SK-N-SH (cell line): ENCODE results near the gene ARHGAP1. TPM values are rescaled to one million over a fixed set of nuclear protein-coding genes. Genes with fewer than 3 reads are reported as not detected.

ENCODE experiments used
- CTCF ChIA-PET: fragments of 300-600, 350-600 bp; formaldehyde crosslinking; extraction: SDS; loops from one replicate; lab custom pipeline; 2021; lab: Yijun Ruan, JAX
- POLR2A ChIA-PET: fragments of 350-600 bp; sonication (Branson Sonifier 250); formaldehyde crosslinking; extraction: SDS; loops from one replicate; lab custom pipeline; 2020; ENCODE audit warnings: antibody characterized with exemption, inconsistent platforms; lab: Yijun Ruan, JAX
- DNase-seq: peaks from one replicate; pipeline ENCODE4 v3.0.0; 2012
- H2AFZ ChIP-seq: fragments of 200-600 bp; sonication (generic); 2 replicates; pipeline ENCODE4 v1.8.1; 2016; ENCODE audit warnings: antibody characterized with exemption, mild to moderate bottlenecking, low read depth
- H3F3A ChIP-seq: fragments of 200-600 bp; sonication (generic); replicated peaks from 2 replicates; pipeline ENCODE3; 2016; ENCODE audit warnings: antibody characterized with exemption, mild to moderate bottlenecking; ENCODE audit not compliant: insufficient read depth
- H3K27ac ChIP-seq, 2 experiments: fragments of 200-500 bp in 1 of 2; fragments of 200-600 bp in 1 of 2; sonication (Bioruptor generic) in 1 of 2; sonication (generic), shearing (Covaris generic) in 1 of 2; 2 replicates each; pipeline versions ENCODE4 v1.5.1 to v1.6.1; 2014 to 2016; ENCODE audit warnings: low read depth in 2 of 2, inconsistent platforms in 1 of 2, low read length in 1 of 2, mild to moderate bottlenecking in 1 of 2, mixed read lengths in 1 of 2
- H3K27me3 ChIP-seq: fragments of 200-600 bp; sonication (generic), shearing (Covaris generic); 2 replicates; pipeline ENCODE4 v1.6.1; 2016; ENCODE audit warnings: mixed run types; ENCODE audit not compliant: insufficient read depth
- H3K36me3 ChIP-seq, 2 experiments: fragments of 200-500 bp in 1 of 2; fragments of 200-600 bp in 1 of 2; sonication (Bioruptor generic) in 1 of 2; sonication (generic) in 1 of 2; replicated peaks in 1 of 2; 2 replicates each; pipeline versions ENCODE3 to v1.5.1; 2014 to 2016; ENCODE audit warnings: low read length in 1 of 2, mild to moderate bottlenecking in 1 of 2; ENCODE audit not compliant: insufficient read depth in 2 of 2, control insufficient read depth in 1 of 2
- H3K4me1 ChIP-seq, 2 experiments: fragments of 200-500 bp in 1 of 2; fragments of 200-600 bp in 1 of 2; sonication (Bioruptor generic) in 1 of 2; sonication (generic), shearing (Covaris generic) in 1 of 2; 2 replicates each; pipeline versions ENCODE4 v1.5.1 to v1.6.1; 2014 to 2016; ENCODE audit warnings: low read depth in 1 of 2, low read length in 1 of 2, mixed run types in 1 of 2; ENCODE audit not compliant: insufficient read depth in 2 of 2, control insufficient read depth in 1 of 2
- H3K4me2 ChIP-seq: fragments of 200-600 bp; sonication (generic), shearing (Covaris generic); 2 replicates; pipeline ENCODE4 v1.6.1; 2017; ENCODE audit warnings: mixed run types
- H3K4me3 ChIP-seq, 2 experiments: fragments of 200-500 bp in 1 of 2; fragments of 200-600 bp in 1 of 2; sonication (Bioruptor generic) in 1 of 2; sonication (generic), shearing (Covaris generic) in 1 of 2; 2 replicates each; pipeline versions ENCODE4 v1.5.1 to v1.8.1; 2014 to 2016; ENCODE audit warnings: low read depth in 2 of 2, inconsistent platforms in 1 of 2, low read length in 1 of 2, mild to moderate bottlenecking in 1 of 2, mixed read lengths in 1 of 2, moderate library complexity in 1 of 2
- H3K79me2 ChIP-seq: fragments of 200-600 bp; sonication (generic); 2 replicates; pipeline ENCODE4 v1.8.1; 2017; ENCODE audit warnings: mild to moderate bottlenecking; ENCODE audit not compliant: insufficient read depth
- H3K9ac ChIP-seq: fragments of 200-600 bp; sonication (generic); 2 replicates; pipeline ENCODE4 v1.6.1; 2017; ENCODE audit warnings: mixed run types
- H3K9me2 ChIP-seq: fragments of 200-600 bp; sonication (generic); 2 replicates; pipeline ENCODE4 v1.6.1; 2017; ENCODE audit warnings: mixed run types
- H3K9me3 ChIP-seq: fragments of 200-600 bp; sonication (generic); 2 replicates; pipeline ENCODE4 v1.6.1; 2017; ENCODE audit warnings: mixed run types, mild to moderate bottlenecking, moderate library complexity
- H4K20me1 ChIP-seq: fragments of 200-600 bp; sonication (generic); 2 replicates; pipeline ENCODE4 v1.6.1; 2017; ENCODE audit warnings: mild to moderate bottlenecking, mixed run types; ENCODE audit not compliant: insufficient read depth
- CHD2 ChIP-seq: fragments of 150-350 bp; IDR thresholded peaks from 2 replicates; pipeline ENCODE4 v1.6.1; 2018; ENCODE audit warnings: low read length; ENCODE audit not compliant: partially characterized antibody
- CTCF ChIP-seq: fragments of 200-600 bp; sonication (generic); IDR thresholded peaks from 2 replicates; pipeline ENCODE4 v1.6.1; 2017; ENCODE audit warnings: antibody characterized with exemption, mild to moderate bottlenecking, moderate library complexity
- ELF1 ChIP-seq: IDR thresholded peaks from 2 replicates; pipeline ENCODE4 v1.4.0; 2012
- EZH2phosphoT487 ChIP-seq: fragments of 200-600 bp; sonication (generic); IDR thresholded peaks from 2 replicates; pipeline ENCODE4 v1.6.1; 2017; ENCODE audit warnings: low read depth, mixed run types, mild to moderate bottlenecking, antibody characterized with exemption, moderate library complexity, borderline replicate concordance
- FOXJ3 ChIP-seq: sonication (generic); formaldehyde crosslinking; IDR thresholded peaks from 2 replicates; pipeline ENCODE4 v1.5.1; 2020; ENCODE audit warnings: mild to moderate bottlenecking, missing genetic modification reagents
- FOXM1 ChIP-seq: IDR thresholded peaks from 2 replicates; pipeline ENCODE4 v1.4.0; 2012; ENCODE audit warnings: low read depth, mild to moderate bottlenecking
- JUND ChIP-seq: IDR thresholded peaks from 2 replicates; pipeline ENCODE4 v1.4.0; 2012
- MEF2A ChIP-seq: IDR thresholded peaks from 2 replicates; pipeline ENCODE4 v1.4.0; 2012; ENCODE audit warnings: low read depth, borderline replicate concordance
- MXI1 ChIP-seq: IDR thresholded peaks from 2 replicates; pipeline ENCODE4 v1.6.1; 2012; ENCODE audit warnings: mild to moderate bottlenecking, low read depth, low read length, improper control_type of control experiment
- SIN3A ChIP-seq: IDR thresholded peaks from 2 replicates; pipeline ENCODE4 v1.6.1; 2012; ENCODE audit warnings: low read depth, mild to moderate bottlenecking, low read length, moderate library complexity, borderline replicate concordance
- TAF1 ChIP-seq: IDR thresholded peaks from 2 replicates; pipeline ENCODE4 v1.6.1; 2012; ENCODE audit warnings: low read depth, mild to moderate bottlenecking, low read length, moderate library complexity, borderline replicate concordance
- TEAD4 ChIP-seq: IDR thresholded peaks from 2 replicates; pipeline ENCODE4 v1.4.0; 2012; ENCODE audit warnings: mild to moderate bottlenecking, borderline replicate concordance; ENCODE audit not compliant: insufficient read depth
- USF1 ChIP-seq: IDR thresholded peaks from 2 replicates; pipeline ENCODE4 v1.4.0; 2012; ENCODE audit warnings: low read depth, borderline replicate concordance
- ZBTB33 ChIP-seq: IDR thresholded peaks from 2 replicates; pipeline ENCODE4 v1.4.0; 2012; ENCODE audit warnings: low read depth, borderline replicate concordance
- WGBS: methylation state at CpG from one replicate; pipeline ENCODE4 v1.1.6; 2017; ENCODE audit warnings: low lambda C conversion rate; 5-methylcytosine and 5-hydroxymethylcytosine counted together
- polyA plus RNA-seq, 3 experiments: library from polyadenylated mRNA; depleted of rRNA; stranded (reverse); fragments of >200 nt; gene quantifications; 2 replicates each; pipeline ENCODE4 v1.2.3, GENCODE V29; 2012

ARHGAP1 gene
- polyA plus RNA-seq, 1 of the 3 experiments (the other 2 are of a cell fraction): 27.1 TPM

GRCh38 chr11:46669711-46670139 is 30.7 kb downstream of the ARHGAP1 start:
- CTCF ChIA-PET: interaction anchor here (0.6 to 1.4 kb wide), 2 partner anchors 9 to 98 kb away, joined by 3 to 4 read pairs; no protein-coding TSS in a partner anchor
- H4K20me1 ChIP-seq: no peaks in the 10 kb centered on the region
- H3K4me2 ChIP-seq: no peak overlapping the region
- WGBS: 80% methylated on average over 3 of the region's 3 CpGs
- POLR2A ChIA-PET: no interaction called here
- no peaks in the 10 kb centered on the region for H3K79me2 ChIP-seq
- no peak overlapping the region for H3K4me3 ChIP-seq
- DNase-seq: peak; percentile 49
- H3K27me3 ChIP-seq: no peaks in the 10 kb centered on the region
- H3K4me1 ChIP-seq: peaks cover 0 to 5% of the 10 kb centered on the region in 2 experiments; a peak in 1 of 4 replicates
- H3K36me3 ChIP-seq: peaks cover 39 to 81% of the 10 kb centered on the region in 2 experiments
- no peaks in the 10 kb centered on the region for H3K9me3 ChIP-seq
- peaks cover 3% of the 10 kb centered on the region for H3F3A ChIP-seq
- H3K27ac ChIP-seq: no peak overlapping the region
- TF ChIP-seq CTCF (peak; percentile 39), FOXM1 (no peak), MXI1 (no peak), EZH2phosphoT487 (no peak), USF1 (no peak), FOXJ3 (no peak), MEF2A (no peak), CHD2 (no peak)
- no peak overlapping the region for H3K9ac ChIP-seq
- H3K9me2 ChIP-seq: no peaks in the 10 kb centered on the region
- no peak overlapping the region for H2AFZ ChIP-seq

GRCh38 chr11:46668480-46669085 is 31.8 kb downstream of the ARHGAP1 start:
- 96% methylated on average over 12 of the region's 12 CpGs for WGBS
- Histone ChIP-seq H3K27ac (no peak overlapping the region), H3K4me2 (no peak overlapping the region), H3K9me3 (no peaks in the 10 kb centered on the region), H4K20me1 (no peaks in the 10 kb centered on the region), H2AFZ (no peak overlapping the region), H3K9ac (no peak overlapping the region), H3K4me1 (no peaks in the 10 kb centered on the region), H3K79me2 (no peaks in the 10 kb centered on the region), H3K4me3 (no peak overlapping the region), H3K36me3 (peaks cover 48 to 86% of the 10 kb centered on the region in 2 experiments), H3K27me3 (no peaks in the 10 kb centered on the region), H3K9me2 (no peaks in the 10 kb centered on the region)
- no peak for DNase-seq
- TF ChIP-seq ELF1 (no peak), TAF1 (no peak), ZBTB33 (no peak), SIN3A (no peak), JUND (no peak), TEAD4 (no peak), MXI1 (no peak)
- TF ChIP-seq, all 33 proteins: peak for 0
- peaks cover 3% of the 10 kb centered on the region for H3F3A ChIP-seq
- CTCF ChIA-PET: interaction anchor here (1.4 kb wide), 1 partner anchor 10 kb away, joined by 4 read pairs; no protein-coding TSS in a partner anchor
- POLR2A ChIA-PET: no interaction called here
